ENCODE measurements around the gene SLC14A1.

SLC14A1 gene

DNA sequence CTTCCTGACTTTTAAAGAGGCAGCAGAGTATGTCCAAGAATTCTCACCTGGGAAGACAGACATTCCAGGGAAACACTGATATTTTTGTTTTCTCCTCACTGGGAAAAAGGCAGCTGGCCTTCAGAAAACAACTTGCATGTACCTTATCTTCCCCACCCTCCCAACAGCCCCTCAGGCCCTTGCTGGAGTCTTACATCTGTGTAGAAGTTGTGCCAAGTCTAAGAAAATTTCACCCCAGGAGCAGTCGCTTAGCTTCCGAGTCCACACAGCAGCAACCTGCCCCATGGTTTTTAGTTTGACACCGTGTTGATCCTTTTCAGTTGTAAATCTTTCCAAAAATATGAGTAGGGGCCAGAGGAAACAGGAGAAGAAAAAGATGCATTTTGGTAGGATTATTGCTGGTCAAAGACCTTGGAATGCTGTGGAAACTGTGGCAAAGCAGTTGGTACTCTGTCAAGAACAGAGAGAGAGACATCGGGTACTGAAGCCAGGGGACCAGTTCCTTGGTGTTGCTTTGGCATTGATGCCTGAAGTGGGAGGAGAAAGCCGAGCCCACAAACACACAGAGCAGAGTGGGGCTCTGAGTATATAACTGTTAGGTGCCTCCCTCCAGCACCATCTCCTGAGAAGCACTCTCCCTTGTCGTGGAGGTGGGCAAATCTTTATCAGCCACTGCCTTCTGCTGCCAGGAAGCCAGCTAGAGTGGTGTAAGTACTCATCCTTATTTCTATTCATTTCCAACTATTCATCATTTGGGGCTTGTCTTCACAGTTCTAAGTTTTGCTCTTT, at the start of gene SLC14A1:
TSS of gene SLC14A1 (plus strand) at position 615 of the 789 bp plus-strand sequence. CDS start 6,140 bp downstream, outside the sequence.
- peak; percentile 91 for DNase-seq

DNA sequence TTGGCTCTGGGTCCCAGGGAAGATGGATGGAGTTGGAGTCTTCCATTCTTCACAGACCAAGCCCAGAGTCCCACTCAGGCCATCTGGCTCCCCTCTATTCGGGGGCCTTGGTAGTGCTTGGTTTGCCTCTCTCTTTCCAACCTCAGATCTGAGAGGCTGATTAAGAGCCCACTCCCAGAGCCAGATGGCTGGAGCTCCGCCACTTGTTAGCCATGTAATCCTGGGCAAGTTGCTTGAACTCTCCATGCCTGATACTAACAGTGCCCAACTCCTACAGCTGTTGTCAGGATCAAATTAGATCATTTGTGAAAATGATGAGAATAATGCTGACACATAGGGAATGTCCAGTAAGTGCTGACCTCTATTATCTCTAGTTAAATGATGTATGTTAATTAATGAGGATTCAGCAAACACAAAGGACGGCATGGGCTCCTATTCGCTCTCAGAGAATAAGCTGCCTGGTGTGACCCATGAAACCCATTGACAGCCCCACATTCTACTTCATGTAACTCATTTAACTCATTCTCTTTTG, 46.6 kb upstream of the SLC14A1 start:
- DNase-seq, result no peak

DNA sequence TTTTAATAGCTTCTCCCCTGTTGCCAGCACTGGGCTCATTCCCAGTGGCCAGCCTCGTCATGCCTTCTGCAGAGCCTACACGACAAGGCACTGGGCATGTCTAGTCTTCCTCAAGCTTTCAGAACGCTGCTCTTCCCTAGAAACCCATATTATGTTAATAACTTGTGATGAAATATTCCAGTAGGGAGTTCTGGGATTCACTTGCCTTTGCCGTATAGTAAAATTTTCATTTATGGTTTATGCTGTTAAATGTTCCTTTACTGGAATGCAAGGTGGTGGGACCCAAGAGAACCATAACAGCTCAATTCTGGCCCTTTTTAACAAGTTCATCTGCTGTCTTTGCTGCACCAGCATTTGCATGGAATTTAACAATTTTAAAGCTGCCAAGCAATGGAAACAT, 45.5 kb upstream of the SLC14A1 start:
- DNase-seq, result no peak

DNA sequence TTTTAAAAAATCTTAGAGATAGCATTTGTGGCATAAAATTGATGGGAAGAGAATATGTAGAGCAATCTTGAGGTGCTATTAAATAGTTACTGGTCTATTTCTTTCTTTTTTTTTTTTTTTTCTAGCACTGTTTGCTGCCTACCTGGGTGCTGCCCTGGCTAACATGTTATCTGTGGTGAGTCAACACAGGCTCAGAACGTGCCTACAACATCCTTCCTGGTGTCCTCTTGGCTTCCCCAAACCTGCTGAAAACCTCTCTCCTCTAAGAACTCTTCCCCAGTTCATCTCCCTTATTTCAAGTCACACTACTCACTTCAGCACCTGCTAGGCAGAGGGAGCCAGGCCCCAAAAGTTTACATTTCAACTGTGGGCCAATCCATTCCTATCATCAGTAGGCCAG, 45.1 kb upstream of the SLC14A1 start:
- peak; percentile 19 for DNase-seq

DNA sequence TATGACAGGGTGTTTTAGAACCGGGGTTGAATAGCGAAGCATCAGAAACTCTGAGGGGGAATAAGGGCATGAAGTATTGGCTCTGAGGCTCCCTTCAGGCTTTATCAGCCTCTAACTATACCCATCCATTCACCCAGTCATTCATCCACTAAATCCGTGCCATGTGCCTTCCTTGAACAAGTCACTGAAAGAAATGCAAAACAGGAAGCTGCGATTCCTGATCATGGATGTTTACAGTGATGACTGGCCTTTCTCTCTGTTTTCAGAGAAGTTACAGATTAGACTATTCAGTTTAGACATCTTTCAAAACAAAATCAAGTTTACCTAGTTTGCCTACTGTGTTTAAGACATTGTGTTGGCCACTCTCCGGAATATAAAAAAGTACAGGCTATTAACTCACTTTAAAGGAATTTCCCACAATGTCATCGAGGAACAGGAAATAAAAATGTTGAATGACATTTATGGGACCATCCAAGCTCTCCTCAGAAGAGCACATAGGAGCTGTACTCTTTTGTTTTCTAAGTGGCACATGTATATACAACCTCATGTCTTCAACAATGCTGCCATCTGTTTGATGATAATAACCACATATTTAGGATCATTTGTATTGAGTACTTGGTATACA, 43.8 kb upstream of the SLC14A1 start:
- DNase-seq, result no peak

DNA sequence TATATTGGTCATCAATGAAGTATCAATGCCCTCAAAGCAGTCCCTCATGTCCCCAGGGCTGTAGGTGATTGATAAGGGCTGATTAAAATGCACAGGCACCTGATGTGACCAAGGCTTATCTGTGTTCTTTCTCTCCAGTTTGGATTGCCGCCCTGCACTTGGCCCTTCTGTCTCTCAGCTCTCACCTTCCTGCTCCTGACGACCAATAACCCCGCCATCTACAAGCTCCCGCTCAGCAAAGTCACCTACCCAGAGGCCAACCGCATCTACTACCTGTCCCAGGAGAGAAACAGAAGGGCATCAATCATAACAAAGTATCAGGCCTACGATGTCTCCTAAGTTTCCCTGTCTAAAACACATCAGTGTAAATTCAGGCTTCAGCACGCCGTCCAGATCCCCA, 41.8 kb upstream of the SLC14A1 start:
- DNase-seq, result peak; percentile 27

DNA sequence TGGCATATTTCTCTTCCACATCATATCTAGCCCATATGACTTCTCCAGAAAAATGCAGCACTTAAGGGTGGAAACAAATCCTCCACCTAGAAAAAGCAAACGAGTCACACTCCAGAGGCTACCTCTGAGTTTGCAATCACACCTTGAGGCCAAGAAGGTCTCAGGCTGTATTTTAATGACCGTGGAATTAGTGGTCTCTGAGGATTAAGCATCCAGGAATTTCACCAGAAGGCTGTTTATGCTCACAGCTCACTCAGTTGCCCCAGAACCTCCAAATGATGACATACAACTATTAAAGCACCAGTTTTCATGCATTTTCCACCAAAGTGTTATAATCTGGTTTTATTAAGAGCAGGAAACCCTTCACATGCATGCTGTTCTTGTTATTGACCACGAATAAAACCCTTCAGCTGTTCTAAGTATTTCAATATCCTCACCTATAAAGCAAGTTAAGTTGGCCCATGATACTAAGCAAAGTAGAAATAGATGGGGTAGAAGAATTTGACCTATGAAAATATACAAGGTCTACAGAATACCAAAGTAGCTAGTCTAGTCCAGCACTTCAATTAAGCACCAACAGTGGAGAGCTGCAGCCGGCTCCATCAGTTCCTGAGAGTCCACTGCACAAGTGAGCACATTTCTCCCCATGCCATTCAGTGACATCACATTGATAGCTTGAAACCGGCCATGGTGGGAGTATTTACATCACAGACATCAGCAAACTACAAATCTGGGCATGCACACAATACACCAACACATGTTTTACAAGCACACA, 39.5 kb upstream of the SLC14A1 start:
- no peak for DNase-seq

DNA sequence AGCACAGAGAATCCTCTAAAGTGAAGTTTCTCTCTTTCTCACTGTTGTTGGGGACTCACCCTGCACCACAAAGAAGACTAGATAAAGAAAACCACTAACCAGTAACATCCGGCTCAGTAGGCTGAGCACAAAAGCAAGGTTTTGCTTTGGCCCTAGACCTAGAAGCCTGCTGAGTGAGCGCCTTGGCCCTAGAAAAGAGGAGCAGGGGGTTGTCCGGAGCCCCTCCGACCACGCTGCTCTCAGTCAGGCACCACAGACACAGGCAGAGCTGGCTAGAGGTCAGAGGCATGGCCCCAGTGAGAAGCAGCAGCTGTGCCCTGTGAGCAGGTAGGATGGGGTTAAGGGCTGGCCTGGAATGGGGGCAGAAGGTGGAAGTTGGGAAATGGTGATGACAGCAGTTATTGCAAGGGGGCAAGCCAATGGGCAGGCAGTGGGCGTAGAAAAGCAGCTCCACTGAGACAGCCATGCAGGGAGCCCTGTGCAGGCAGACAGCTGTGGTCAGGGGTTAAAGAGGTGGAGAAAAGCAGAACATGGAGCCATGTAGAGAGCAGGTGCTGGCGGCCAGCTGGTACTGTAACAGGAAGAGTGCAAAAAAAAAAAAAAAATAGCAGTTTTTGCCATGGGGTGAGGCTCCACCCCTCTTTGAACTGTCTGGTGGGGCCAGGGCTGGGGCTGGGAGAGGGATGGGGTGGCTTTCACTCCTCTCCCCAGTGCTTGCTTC, 36.9 kb upstream of the SLC14A1 start:
- peak; percentile 87 for DNase-seq

DNA sequence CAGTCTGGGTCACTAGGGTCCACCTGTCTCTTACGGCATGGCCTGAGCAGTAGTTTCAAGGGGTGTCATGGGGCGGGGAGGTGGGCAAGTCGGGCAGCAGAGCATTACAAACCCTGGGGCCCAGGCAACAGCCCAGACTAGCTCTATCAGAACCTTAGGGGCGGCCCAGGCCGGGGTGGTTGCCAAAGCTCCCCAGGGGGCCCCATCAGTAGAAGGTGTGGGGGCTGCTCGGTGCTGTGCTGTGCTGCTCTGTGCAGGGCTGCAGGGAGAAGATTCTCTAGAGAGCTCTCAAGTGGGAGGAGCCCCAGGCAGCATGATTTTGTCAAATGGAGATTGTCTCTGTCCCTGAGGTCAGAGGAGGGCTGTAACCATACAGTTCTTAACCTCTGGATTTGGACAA, 36.4 kb upstream of the SLC14A1 start:
- peak; percentile 85 for DNase-seq

DNA sequence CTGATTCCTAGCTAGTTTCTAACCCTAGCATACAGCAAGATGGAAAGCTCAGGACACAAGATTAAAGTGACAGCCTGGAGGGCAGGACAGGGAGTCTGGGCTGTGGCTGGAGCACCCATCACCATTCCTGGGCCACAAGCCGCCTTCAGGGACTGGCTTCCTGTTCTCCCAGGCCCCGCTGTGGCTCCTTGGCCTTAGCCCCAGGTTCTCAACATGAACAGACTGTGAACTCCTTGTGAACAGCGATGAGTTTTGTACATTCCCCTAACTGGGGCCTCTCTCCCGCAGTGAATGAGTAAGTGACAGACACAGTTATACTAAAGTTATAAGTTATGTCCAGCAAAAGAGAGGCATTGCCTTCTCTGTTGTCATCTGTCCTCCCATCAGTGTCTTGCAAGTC, 35.9 kb upstream of the SLC14A1 start:
- no peak for DNase-seq

DNA sequence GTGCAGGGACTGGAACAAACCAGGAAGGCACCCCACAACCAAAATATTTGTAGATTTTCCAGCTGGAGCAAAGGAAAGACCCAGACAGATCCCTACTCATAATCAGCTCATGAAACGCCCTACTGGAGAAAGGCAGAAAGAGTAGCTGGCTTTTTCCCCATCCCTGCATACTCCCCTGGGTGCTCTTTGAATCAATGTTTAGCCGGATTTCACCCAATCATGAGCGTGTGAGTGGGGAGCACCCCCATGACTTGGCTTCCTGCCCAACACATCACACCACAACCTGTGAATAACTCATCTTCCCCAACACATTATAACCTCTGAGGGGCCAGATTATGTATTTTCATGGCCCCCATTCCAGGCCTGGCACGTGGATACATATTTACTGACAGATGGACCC, 35.1 kb upstream of the SLC14A1 start:
- DNase-seq, result peak; percentile 36

DNA sequence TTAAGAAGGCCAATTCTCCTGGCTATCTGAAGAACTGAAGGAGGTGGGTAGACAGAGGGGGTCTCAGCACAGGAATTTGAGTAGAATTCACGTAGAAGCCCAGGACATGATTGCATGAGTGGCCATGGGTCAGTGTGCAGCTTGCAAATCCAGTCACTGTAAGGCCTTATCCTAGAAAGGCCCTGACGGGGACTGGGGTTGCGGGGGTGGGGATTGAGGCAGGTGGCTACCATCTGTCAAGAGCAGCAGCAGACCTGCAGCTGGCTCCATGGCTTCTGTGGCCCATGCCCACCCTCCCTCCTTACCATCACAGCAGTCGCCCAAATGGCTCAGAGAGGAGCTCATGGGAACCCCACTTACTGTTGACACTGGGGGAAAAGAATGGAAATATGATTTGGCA, 34.6 kb upstream of the SLC14A1 start:
- DNase-seq, result no peak

DNA sequence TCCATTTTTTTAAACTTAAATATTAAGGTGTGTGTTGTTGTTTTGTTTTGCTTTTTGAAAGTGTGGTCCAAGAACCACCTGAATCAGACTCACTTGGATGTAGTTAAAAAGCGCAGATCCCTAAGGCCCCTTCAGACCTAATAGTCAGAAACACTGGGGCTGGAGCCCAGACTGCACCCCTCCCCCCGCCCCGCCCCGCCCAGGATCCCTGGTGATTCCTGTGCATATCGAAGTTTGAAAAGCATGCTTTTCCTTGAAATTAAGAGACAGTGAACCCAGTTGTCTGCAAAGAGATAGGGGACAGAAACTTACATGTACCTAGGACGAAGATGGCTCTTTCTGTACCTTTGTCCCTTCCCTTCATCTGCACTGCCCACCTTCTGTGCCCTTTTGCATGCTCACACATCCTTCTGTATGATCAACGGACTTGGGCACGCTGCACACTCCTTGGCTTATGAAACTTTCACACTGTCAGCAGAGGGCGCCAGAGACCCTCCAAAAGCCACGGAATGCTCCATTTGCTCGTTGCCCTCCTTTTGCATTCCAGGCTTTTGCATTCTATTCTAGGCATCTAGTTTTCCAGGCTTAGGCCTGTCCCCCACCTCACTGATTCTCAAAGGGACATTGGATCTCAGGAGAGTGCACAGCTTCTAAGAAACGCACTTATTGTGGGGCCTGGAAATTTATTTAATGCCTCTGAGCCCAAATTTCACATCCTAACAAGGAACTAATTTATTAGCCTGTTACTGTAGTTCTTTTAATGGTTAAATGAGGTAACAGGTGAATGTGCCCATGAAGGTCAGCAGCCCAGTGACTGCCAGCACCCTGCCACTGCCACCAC, 32.8 kb upstream of the SLC14A1 start:
- DNase-seq, result peak; percentile 89

DNA sequence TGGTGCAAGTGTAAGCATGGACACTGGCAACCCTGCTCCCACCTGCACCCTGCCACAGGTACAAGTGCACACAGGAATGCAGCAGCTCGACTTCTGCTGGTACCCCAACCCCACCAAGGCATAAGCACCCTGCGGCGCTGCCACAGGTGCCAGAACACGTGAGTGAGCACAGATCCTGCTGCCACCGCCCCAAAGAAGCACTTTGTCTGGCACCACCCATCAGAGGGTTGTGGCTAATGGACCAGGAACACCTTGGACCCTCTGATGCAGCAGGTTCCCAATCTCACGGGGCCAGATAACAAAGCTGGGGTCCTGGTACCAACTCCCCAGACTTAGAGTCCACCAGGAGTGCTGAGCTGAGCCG, 32.2 kb upstream of the SLC14A1 start:
- DNase-seq, result no peak

DNA sequence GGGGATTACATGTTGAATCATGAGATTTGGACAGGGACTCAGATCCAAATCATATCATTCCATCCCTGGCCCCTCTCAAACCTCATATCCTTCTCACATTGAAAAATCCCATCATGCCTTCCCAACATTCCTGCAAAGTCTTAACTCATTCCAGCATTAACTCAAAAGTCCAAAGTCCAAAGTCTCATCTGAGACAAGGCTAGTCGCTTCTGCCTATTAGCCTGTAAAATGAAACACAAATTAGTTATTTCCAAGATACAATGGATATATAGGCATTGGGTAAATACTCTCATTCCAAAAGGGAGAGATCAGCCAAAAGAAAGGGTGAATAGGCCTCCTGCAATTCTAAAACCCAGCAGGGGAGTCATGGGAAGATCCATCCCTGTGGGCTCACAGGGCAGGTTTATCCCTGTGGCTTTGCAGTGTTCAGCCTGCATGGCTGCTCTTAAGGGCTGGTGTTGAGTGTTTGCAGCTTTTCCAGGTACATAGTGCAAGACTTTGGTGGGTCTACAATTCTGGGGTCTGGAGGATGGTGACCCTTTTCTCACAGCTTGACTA, 21.2 kb upstream of the SLC14A1 start:
- no peak for DNase-seq

DNA sequence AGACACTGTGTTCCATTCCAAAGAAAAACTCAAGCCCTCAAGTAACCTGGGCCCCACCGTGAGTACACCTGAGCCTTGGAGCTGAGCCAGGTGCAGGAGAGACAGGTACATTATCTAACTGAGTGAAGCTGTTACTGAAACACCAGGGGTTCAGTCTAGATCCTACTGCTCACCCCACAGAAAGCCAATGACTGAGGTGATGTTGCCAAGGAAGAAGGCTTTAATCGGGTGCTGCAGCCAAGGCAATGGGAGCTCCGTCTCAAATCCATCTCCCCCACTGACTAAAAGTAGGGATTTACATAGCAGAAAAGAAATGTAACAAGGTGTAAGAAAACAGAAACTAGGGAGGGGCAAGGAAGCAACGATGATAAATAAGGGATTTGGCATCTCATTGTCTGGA, 15.2 kb upstream of the SLC14A1 start:
- DNase-seq, result no peak

DNA sequence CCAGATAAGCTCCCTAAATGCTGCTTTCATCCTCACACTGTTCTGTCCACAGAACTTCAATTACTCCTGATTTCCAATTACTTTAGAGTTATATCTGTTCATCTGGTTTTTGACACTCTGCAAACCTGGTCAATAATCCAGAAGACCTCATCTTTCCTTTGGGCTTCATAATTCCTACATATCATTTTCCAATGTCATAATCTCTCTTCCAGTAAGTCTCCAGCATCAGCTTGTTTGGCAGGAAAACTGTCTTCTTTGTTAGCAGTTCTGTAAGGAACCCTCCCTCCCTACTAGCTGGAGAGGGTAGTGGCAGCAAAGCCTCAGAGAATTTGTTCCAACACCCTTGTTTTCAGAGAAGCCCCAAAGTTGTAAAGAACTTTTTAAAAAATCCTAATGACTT, 11.9 kb upstream of the SLC14A1 start:
- no peak for DNase-seq

DNA sequence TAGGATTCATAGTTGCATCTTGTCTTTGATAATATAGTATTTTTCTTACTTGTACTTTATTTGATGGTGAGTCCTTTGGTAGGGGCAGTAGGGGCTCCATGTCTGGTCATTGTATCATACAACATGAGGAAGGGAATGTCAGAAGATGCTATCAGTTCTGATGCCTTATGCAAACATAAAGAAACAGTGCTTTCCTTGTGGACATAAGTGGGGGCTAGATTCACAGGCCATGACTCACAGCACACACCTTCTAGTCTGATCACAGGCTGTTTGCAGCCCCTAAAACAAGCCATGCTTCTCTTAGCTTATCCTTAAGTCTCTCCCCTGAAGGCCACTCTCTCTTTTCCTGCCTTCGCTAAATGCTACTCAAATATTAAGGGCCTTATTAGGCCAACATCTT, 10.7 kb upstream of the SLC14A1 start:
- DNase-seq, result no peak

DNA sequence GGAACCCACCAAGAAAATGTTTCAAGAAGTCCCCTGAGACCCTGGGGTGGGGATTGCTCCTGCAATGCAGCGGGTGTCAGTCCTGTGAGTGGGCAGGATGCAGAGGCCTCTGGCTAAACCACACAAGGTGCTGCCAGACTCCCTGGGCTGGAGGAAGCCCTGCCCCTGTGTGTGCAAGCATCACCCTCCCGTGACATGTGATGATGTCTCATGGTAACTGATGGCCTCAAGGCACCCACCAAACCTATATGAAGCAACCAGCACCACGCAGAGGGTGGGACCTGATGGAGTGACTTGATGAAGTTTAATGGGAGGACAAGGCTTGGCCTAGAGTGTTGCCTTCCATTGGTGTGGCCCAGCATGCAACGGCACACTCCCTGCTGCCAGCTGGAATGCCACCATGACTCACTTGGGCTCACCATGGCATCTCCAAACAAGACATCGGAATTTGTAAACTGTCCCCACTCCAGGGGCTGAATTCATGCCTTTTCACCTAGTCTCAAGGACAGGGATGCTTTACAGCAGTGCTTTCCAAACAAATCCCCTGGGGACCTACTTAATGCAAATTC, 8.7 kb upstream of the SLC14A1 start:
- no peak for DNase-seq

DNA sequence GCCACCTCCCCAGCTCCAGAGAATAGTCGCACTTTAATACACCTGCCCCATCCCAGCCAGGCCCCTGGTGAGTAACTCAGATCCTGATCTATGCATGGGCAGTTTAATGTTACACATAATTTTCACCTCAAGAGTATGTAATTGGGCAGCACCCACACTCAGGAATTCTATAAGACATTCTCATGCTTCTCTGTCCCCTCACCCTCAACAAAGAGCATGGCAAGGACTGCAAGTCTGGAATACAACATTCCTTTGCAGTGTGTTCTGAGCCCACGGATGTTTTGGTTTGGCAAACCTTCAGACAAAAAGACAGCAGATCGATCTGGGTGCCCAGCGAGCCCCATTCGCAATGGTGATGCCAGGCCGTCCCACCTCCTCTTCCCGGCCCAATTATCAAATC, 4.9 kb upstream of the SLC14A1 start:
- no peak for DNase-seq

DNA sequence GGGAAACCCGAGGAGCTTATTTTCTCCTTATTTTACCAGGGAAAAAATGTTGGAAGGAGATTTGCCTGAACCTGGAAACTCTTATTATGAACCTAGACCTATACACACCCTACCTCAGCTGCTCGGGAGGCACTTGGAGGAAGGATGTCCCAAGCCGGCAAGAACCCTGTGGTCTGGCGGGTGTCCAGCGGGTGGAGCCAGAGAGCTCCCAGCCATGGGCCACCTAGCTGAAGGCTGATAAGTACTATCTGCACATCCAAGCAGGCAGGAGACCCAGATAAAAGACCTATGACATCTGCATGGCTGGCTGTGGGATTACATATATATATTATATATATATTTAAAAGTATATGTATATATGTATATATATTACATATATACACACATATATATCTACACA, 1.1 kb upstream of the SLC14A1 start:
- DNase-seq, result peak; percentile 99
